Right lobe of liver (tissue), 4 donors: ENCODE measurements around the gene NMNAT2.

Source experiments
- POLR2A ChIP-seq: fragments of 450-650 bp; IDR thresholded peaks from one replicate; pipeline ENCODE4 v1.6.1; 2017; ENCODE audit warnings: antibody characterized with exemption, mild to moderate bottlenecking
- TF ChIP-seq, protein P1 (sequence below), 4 donors: fragments of 200-600 bp in 3 of 4; fragments of 450-650 bp in 1 of 4; IDR thresholded peaks; one replicate each; pipeline versions ENCODE4 v1.5.1 to v1.8.0; 2016 to 2022; ENCODE audit warnings: antibody characterized with exemption in 4 of 4, mild to moderate bottlenecking in 2 of 4
- donor health status: DM: no; HTN: no; CAD: no.
- donor health status: DM: no; HTN: no; CAD: no.
- donor health status: DM: no; HTN: yes; CAD: no.

- TF ChIP-seq, protein P1, sequence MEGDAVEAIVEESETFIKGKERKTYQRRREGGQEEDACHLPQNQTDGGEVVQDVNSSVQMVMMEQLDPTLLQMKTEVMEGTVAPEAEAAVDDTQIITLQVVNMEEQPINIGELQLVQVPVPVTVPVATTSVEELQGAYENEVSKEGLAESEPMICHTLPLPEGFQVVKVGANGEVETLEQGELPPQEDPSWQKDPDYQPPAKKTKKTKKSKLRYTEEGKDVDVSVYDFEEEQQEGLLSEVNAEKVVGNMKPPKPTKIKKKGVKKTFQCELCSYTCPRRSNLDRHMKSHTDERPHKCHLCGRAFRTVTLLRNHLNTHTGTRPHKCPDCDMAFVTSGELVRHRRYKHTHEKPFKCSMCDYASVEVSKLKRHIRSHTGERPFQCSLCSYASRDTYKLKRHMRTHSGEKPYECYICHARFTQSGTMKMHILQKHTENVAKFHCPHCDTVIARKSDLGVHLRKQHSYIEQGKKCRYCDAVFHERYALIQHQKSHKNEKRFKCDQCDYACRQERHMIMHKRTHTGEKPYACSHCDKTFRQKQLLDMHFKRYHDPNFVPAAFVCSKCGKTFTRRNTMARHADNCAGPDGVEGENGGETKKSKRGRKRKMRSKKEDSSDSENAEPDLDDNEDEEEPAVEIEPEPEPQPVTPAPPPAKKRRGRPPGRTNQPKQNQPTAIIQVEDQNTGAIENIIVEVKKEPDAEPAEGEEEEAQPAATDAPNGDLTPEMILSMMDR (IDR thresholded peaks at IDR 0.05), result no peak
- no peak for TF ChIP-seq POLR2A
Measured at GRCh38 chr1:183206538-183207122, 211.6 kb downstream of the NMNAT2 start.
